Stimulated activated CD4-positive, alpha-beta T cell treated with anti-CD3 and anti-CD28 coated beads, Interleukin-15, amount 100 ng/mL, for 1 hour (primary cell): ENCODE measurements around the gene AGBL1.
"Not testable (repeated sequence)": the region's sequence is repeated elsewhere in the genome, so short reads cannot be mapped to it uniquely, and the experiment has no call there.

Source experiments
- DNase-seq, 2 donors: peaks; one replicate each; pipeline ENCODE4 v3.0.0-alpha.2; 2020; ENCODE audit warnings: low read depth in 1 of 2, low spot score in 1 of 2

Gene AGBL1

GRCh38 chr15:86493884-86494283, 414.2 kb downstream of the AGBL1 start:
- DNase-seq, result no peak

GRCh38 chr15:86494475-86494874, 414.8 kb downstream of the AGBL1 start:
- no peak for DNase-seq

GRCh38 chr15:86502301-86502700, 422.6 kb downstream of the AGBL1 start:
- no peak for DNase-seq

GRCh38 chr15:86505951-86506350, 426.3 kb downstream of the AGBL1 start:
- no peak for DNase-seq

GRCh38 chr15:86506401-86506800, 426.7 kb downstream of the AGBL1 start:
- DNase-seq, result no peak

GRCh38 chr15:86515625-86516024, 436.0 kb downstream of the AGBL1 start:
- DNase-seq, result no peak

GRCh38 chr15:86522721-86523120, 443.1 kb downstream of the AGBL1 start:
- no peak for DNase-seq

- DNase-seq, result no peak
These were observed 447.4 kb downstream of the AGBL1 start for GRCh38 chr15:86526938-86527690.

GRCh38 chr15:86528094-86528493, 448.4 kb downstream of the AGBL1 start:
- DNase-seq, result not testable (repeated sequence)

GRCh38 chr15:86538141-86538540, 458.5 kb downstream of the AGBL1 start:
- no peak for DNase-seq

GRCh38 chr15:86540840-86541467, 461.3 kb downstream of the AGBL1 start:
- DNase-seq, result no peak

GRCh38 chr15:86541540-86541939, 461.9 kb downstream of the AGBL1 start:
- no peak for DNase-seq

- no peak for DNase-seq
These were observed 470.4 kb downstream of the AGBL1 start for GRCh38 chr15:86550075-86550474.

GRCh38 chr15:86553108-86553507, 473.4 kb downstream of the AGBL1 start:
- no peak for DNase-seq

- no peak for DNase-seq
These were observed 475.4 kb downstream of the AGBL1 start for GRCh38 chr15:86555098-86555497.

- no peak for DNase-seq
These were observed 476.3 kb downstream of the AGBL1 start for GRCh38 chr15:86555939-86556338.

GRCh38 chr15:86556396-86557017, 476.8 kb downstream of the AGBL1 start:
- DNase-seq, result no peak

GRCh38 chr15:86557018-86557550, 477.4 kb downstream of the AGBL1 start:
- no peak for DNase-seq

- no peak for DNase-seq
These were observed 478.6 kb downstream of the AGBL1 start for GRCh38 chr15:86558252-86558651.

GRCh38 chr15:86558686-86559085, 479.0 kb downstream of the AGBL1 start:
- DNase-seq, result no peak

- DNase-seq, result no peak
These were observed 488.7 kb downstream of the AGBL1 start for GRCh38 chr15:86568378-86568777.

- DNase-seq, result no peak
These were observed 491.1 kb downstream of the AGBL1 start for GRCh38 chr15:86570738-86571137.
